K562 (cell line): ENCODE data around the gene PNPLA1. TPM values are rescaled to one million over a fixed set of nuclear protein-coding genes. Genes with fewer than 3 reads are reported as not detected.
A peak's percentile ranks its signal among the peaks of the same experiment; 100 is the strongest.

Source experiments
- ATF1 ChIP-seq, 2 experiments: fragments of 450-650 bp in 1 of 2; IDR thresholded peaks; 2 replicates each; pipeline ENCODE4 v1.6.1; 2016; ENCODE audit warnings: missing compliant biosample characterization in 1 of 2, missing genetic modification characterization in 1 of 2
- E2F6 ChIP-seq, 2 experiments: IDR thresholded peaks; 2 replicates each; pipeline ENCODE4 v1.6.1; 2011; ENCODE audit warnings: borderline replicate concordance in 1 of 2, control low read depth in 1 of 2, low read depth in 1 of 2, low read length in 1 of 2, mild to moderate bottlenecking in 1 of 2, mixed read lengths in 1 of 2, moderate library complexity in 1 of 2; ENCODE audit not compliant: insufficient read depth in 1 of 2, insufficient read length in 1 of 2, poor library complexity in 1 of 2, severe bottlenecking in 1 of 2; ENCODE audit errors: extremely low read depth in 1 of 2
- GATAD2B ChIP-seq: fragments of 450-650 bp; IDR thresholded peaks from 2 replicates; pipeline ENCODE4 v1.6.1; 2017; ENCODE audit warnings: mild to moderate bottlenecking, borderline replicate concordance
- MTA2 ChIP-seq: fragments of 450-650 bp; IDR thresholded peaks from 2 replicates; pipeline ENCODE4 v1.6.1; 2016; ENCODE audit warnings: low read depth
- NR2F6 ChIP-seq: fragments of 450-650 bp; formaldehyde crosslinking; IDR thresholded peaks from 2 replicates; pipeline ENCODE4 v1.4.0; 2020; ENCODE audit warnings: mild to moderate bottlenecking
- PHF21A ChIP-seq: fragments of 450-650 bp; IDR thresholded peaks from 2 replicates; pipeline ENCODE4 v1.6.1; 2017; ENCODE audit warnings: low read depth, borderline replicate concordance
- RFX7 ChIP-seq: fragments of 250-450 bp; sonication (Bioruptor Pico); IDR thresholded peaks from 2 replicates; pipeline ENCODE4 v1.5.1; 2021; ENCODE audit warnings: mild to moderate bottlenecking
- TAL1 ChIP-seq: fragments of 450-650 bp; IDR thresholded peaks from 2 replicates; pipeline ENCODE4 v1.6.1; 2016; ENCODE audit warnings: mild to moderate bottlenecking
- TBL1XR1 ChIP-seq, 2 experiments: IDR thresholded peaks; 2 replicates each; pipeline ENCODE4 v1.6.1; 2012; ENCODE audit warnings: improper control_type of control experiment in 2 of 2, low read length in 2 of 2, mild to moderate bottlenecking in 1 of 2
- ZEB2 ChIP-seq: fragments of 450-650 bp; IDR thresholded peaks from 2 replicates; pipeline ENCODE4 v1.6.1; 2016
- ZNF121 ChIP-seq: sonication (generic); formaldehyde crosslinking; conservative IDR thresholded peaks from 2 replicates; pipeline ENCODE4 v1.8.0; 2022; ENCODE audit warnings: missing genetic modification reagents
- ZNF184 ChIP-seq: sonication (generic); formaldehyde crosslinking; IDR thresholded peaks from 2 replicates; pipeline ENCODE4 v1.5.0; 2020; ENCODE audit warnings: missing genetic modification reagents
- polyA plus RNA-seq, 8 experiments: library from polyadenylated mRNA; depleted of rRNA in 4 of 8; stranded (reverse) in 5 of 8; unstranded in 3 of 8; fragments of >200 nt; fragmentation: Nextera tagmentation in 2 of 8; fragmentation: Illumina TruSeq in 1 of 8; extraction: Ambion mirVana in 2 of 8; extraction: Trizol in 1 of 8; gene quantifications; 2 replicates each; pipeline versions ENCODE4 v1.2.1 to v1.2.3, GENCODE V29; 2011 to 2014; ENCODE audit warnings: inconsistent platforms in 1 of 8, missing spikeins in 1 of 8
- total RNA-seq, 7 experiments: library from RNA; depleted of rRNA in 6 of 7; stranded (reverse); fragments of >200 nt in 6 of 7; fragmentation: Illumina TruSeq in 2 of 7; extraction: Trizol in 2 of 7; gene quantifications; 2 replicates each; pipeline versions ENCODE4 v1.2.1 to v1.2.3, GENCODE V29; 2011 to 2021; ENCODE audit warnings: low replicate concordance in 1 of 7
- TF ChIP-seq, protein P1 (sequence below): fragments of 200-800 bp; sonication (Bioruptor generic); IDR thresholded peaks from 2 replicates; pipeline ENCODE4 v1.6.1; 2016; ENCODE audit warnings: missing genetic modification characterization, missing compliant biosample characterization
- TF ChIP-seq, protein P2 (sequence below): sonication (generic); formaldehyde crosslinking; IDR thresholded peaks from 2 replicates; pipeline ENCODE4 v1.8.0; 2022; ENCODE audit warnings: missing genetic modification reagents, mild to moderate bottlenecking, moderate library complexity, borderline replicate concordance
- TF ChIP-seq, protein P3 (sequence below): sonication (generic); formaldehyde crosslinking; IDR thresholded peaks from 2 replicates; pipeline ENCODE4 v1.8.0; 2022; ENCODE audit warnings: mild to moderate bottlenecking, missing genetic modification reagents, borderline replicate concordance
- TF ChIP-seq, protein P4 (sequence below): fragments of 450-650 bp; IDR thresholded peaks from 2 replicates; pipeline ENCODE4 v1.6.1; 2016; ENCODE audit warnings: missing biosample characterization, missing genetic modification characterization

The PNPLA1 gene
- total and polyA plus RNA-seq, 9 of the 15 experiments (the other 6 are each of a cell fraction or from before 2014, with no cell fraction given), result 0.04 to 0.27 (median 0.13) TPM; not detected in 2

DNA sequence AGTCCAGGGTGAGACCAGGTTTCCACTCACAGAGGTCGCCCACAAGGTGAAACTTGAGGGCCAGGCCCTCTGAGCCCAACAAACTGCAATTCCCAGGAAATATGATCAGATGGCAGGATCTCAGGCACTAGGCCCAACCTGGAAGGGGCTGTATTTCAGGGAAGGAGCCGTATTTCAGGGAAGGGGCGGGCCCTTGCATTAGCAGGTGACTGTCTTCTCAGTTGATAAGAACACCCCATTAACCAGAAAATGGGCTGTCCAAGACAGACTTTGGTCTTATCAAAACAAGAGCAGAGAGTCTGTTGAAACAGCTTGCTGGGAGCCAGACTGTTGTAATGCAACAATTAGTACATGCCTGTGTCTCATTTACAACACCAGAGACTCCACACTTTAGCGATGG is 77.8 kb downstream of the PNPLA1 start (continued):
- TF ChIP-seq RFX7 (CRISPR knock-in tag), result no peak
- no peak for TF ChIP-seq ZNF121 (CRISPR knock-in tag)
- peak; percentile 83 for TF ChIP-seq TAL1
- TF ChIP-seq, protein P1, sequence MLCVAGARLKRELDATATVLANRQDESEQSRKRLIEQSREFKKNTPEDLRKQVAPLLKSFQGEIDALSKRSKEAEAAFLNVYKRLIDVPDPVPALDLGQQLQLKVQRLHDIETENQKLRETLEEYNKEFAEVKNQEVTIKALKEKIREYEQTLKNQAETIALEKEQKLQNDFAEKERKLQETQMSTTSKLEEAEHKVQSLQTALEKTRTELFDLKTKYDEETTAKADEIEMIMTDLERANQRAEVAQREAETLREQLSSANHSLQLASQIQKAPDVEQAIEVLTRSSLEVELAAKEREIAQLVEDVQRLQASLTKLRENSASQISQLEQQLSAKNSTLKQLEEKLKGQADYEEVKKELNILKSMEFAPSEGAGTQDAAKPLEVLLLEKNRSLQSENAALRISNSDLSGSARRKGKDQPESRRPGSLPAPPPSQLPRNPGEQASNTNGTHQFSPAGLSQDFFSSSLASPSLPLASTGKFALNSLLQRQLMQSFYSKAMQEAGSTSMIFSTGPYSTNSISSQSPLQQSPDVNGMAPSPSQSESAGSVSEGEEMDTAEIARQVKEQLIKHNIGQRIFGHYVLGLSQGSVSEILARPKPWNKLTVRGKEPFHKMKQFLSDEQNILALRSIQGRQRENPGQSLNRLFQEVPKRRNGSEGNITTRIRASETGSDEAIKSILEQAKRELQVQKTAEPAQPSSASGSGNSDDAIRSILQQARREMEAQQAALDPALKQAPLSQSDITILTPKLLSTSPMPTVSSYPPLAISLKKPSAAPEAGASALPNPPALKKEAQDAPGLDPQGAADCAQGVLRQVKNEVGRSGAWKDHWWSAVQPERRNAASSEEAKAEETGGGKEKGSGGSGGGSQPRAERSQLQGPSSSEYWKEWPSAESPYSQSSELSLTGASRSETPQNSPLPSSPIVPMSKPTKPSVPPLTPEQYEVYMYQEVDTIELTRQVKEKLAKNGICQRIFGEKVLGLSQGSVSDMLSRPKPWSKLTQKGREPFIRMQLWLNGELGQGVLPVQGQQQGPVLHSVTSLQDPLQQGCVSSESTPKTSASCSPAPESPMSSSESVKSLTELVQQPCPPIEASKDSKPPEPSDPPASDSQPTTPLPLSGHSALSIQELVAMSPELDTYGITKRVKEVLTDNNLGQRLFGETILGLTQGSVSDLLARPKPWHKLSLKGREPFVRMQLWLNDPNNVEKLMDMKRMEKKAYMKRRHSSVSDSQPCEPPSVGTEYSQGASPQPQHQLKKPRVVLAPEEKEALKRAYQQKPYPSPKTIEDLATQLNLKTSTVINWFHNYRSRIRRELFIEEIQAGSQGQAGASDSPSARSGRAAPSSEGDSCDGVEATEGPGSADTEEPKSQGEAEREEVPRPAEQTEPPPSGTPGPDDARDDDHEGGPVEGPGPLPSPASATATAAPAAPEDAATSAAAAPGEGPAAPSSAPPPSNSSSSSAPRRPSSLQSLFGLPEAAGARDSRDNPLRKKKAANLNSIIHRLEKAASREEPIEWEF (CRISPR knock-in tag), result no peak
- TF ChIP-seq ZNF184 (CRISPR knock-in tag), result no peak
- TF ChIP-seq GATAD2B, result no peak
- peak in 1 of 2 experiments; percentile 55; a peak in 2 of 4 replicates for TF ChIP-seq TBL1XR1 (IDR thresholded peaks at IDR 0.05; ENCODE audit: low read length in 2 of 2)
- TF ChIP-seq, protein P2, sequence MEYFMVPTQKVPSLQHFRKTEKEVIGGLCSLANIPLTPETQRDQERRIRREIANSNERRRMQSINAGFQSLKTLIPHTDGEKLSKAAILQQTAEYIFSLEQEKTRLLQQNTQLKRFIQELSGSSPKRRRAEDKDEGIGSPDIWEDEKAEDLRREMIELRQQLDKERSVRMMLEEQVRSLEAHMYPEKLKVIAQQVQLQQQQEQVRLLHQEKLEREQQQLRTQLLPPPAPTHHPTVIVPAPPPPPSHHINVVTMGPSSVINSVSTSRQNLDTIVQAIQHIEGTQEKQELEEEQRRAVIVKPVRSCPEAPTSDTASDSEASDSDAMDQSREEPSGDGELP (CRISPR knock-in tag), result peak; percentile 73
- TF ChIP-seq, protein P3, sequence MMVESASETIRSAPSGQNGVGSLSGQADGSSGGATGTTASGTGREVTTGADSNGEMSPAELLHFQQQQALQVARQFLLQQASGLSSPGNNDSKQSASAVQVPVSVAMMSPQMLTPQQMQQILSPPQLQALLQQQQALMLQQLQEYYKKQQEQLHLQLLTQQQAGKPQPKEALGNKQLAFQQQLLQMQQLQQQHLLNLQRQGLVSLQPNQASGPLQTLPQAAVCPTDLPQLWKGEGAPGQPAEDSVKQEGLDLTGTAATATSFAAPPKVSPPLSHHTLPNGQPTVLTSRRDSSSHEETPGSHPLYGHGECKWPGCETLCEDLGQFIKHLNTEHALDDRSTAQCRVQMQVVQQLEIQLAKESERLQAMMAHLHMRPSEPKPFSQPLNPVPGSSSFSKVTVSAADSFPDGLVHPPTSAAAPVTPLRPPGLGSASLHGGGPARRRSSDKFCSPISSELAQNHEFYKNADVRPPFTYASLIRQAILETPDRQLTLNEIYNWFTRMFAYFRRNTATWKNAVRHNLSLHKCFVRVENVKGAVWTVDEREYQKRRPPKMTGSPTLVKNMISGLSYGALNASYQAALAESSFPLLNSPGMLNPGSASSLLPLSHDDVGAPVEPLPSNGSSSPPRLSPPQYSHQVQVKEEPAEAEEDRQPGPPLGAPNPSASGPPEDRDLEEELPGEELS, result no peak
- TF ChIP-seq NR2F6 (CRISPR knock-in tag), result no peak
- no peak for TF ChIP-seq E2F6 (IDR thresholded peaks at IDR 0.05; ENCODE audit: borderline replicate concordance in 1 of 2, extremely low read depth in 1 of 2, insufficient read depth in 1 of 2, insufficient read length in 1 of 2, low read depth in 1 of 2, low read length in 1 of 2, poor library complexity in 1 of 2, severe bottlenecking in 1 of 2)
- TF ChIP-seq MTA2, result peak; percentile 78
- TF ChIP-seq, protein P4, sequence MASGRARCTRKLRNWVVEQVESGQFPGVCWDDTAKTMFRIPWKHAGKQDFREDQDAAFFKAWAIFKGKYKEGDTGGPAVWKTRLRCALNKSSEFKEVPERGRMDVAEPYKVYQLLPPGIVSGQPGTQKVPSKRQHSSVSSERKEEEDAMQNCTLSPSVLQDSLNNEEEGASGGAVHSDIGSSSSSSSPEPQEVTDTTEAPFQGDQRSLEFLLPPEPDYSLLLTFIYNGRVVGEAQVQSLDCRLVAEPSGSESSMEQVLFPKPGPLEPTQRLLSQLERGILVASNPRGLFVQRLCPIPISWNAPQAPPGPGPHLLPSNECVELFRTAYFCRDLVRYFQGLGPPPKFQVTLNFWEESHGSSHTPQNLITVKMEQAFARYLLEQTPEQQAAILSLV, result no peak
- TF ChIP-seq PHF21A, result no peak
- peak; percentile 71; the same call in 1 of the 2 replicates for TF ChIP-seq ZEB2
- TF ChIP-seq ATF1 (CRISPR knock-in tag; IDR thresholded peaks at IDR 0.05), result no peak
- TF ChIP-seq ATF1 (tag; IDR thresholded peaks at IDR 0.05), result peak; percentile 50
